ENCODE measurements around the gene DDX17.
A peak's percentile ranks its signal among the peaks of the same experiment; 100 is the strongest.
"Not testable (repeated sequence)": the region's sequence is repeated elsewhere in the genome, so short reads cannot be mapped to it uniquely, and the experiment has no call there.

Gene DDX17

DNA sequence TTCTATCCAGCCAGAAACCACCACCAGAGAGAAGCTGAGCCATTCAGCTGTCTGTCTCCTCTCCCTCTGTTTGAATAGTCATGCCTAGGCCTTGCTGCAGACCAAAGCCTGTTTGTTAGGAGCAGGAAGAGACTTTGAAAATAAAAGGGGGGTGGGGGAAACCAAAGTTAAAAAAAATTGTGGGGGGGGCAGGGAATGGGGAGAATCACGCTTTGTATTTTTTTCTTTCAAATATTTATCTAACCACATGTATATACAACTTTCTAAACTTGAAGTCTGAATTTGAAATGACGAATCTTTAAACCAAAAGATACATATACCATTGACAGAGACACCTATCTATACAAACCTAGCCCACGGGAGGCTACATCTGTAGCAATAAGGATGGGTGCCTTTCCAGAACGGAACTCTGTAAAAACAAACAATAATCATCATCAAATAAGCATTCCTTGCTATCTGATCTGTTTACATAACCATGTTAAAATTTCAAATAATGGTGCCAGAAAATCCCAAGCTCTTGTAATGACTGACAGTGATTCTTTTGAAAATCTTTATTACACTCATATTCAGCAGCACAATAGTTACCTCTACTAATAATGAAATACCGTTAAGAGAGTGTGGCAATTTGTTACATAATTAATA is 14.3 kb downstream of the DDX17 start:
- no peak for DNase-seq

DNA sequence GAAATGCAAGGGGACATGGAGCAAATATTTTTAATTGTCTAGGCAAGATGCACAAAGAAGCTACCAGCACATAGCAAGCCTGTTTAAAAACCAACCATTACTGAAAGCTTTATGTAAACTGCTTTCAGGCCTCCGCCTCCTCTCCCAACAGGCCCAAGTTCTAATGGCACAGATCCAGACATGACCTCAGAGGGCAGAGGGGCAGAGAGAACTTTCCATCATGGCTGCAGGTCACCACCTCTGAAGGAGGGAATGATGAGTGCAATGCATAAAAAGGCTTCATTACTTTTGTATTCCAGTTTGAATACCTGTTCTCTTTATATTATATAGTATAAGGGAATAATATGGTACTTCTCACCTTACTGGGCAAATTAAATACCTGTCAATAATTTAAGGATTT is 15.2 kb downstream of the DDX17 start:
- no peak for DNase-seq

DNA sequence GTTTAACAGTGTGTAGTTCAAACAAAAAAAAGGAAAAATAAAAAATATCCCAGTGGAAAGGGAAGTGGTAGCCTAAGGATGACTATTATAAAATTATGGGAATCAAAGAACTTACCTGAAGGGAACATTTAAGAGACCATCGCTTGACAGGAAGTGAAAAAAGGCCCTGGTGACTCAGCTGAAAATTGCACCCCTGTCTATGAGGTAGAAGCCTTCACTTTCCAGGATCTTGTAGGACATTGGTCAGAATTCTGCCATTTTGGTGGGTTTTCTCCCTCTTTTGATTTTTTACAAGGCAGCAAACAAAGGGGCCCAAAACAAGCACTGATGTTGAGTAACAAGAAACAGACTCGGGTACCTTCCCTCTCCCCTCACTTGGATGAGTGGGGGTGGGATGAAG is 15.6 kb downstream of the DDX17 start:
- no peak for DNase-seq

DNA sequence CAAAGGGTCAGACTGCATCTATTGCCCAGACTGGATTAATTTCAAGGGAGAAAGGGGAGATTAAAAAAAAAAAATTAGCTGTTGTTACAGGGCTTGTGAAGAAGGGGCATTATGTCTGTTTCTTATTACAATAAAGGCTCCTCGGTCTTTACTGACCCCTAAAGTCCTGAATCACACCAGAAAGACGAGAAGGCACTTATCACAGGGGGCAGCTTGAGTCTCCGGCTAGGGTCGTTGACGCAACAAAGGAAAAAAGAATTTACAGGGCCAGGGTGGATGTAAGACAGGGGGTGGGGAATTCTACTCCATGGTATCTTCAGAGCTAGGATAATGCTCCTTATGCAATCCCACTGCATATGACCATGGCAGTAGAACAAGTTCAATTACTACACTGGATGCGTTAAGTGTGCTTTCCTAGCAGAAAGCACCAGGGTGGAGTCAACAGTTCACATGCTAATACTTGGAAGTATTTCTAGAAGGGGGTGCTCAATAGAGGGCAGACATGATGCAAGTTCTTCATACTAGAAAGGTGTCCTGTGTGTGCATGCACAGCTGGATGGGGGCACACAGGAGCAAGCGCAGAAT is 16.5 kb downstream of the DDX17 start:
- no peak for DNase-seq

DNA sequence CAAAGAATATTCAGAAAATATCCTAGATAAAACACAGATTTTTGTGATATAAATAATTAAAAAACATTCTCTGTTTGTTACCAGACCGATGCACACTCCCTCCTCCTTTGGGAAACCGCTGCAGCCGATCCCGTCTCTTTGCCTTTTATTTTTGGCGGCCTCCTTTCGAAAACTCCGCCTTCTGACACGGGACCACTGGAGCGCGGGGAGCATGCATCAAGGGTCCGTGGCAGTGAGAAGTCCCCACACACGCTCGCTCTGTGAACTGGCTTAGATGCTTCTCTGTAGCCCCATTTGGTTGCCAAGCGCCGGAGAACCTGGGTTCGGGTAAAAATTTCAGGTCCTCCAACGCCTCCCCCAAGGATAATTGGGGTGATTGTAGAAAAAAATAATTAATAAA is 17.0 kb downstream of the DDX17 start:
- no peak for DNase-seq

DNA sequence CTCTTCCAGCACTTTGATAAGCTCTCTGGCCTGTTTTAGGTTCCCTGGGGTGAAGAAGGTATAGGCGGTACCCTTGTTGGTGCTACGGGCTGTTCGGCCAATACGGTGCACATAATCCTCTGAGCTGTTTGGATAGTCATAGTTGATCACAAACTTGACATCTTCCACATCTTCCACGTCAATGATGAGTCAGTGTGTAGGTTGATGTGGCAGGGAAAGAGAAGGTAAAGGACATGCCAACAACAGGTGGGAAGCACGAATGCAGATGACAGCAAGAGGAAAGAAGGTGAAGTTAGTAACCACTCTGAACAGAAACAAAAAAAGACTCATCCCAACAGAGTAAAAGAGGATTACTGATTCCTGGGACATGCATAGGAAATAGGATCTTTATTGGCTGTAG is 18.2 kb downstream of the DDX17 start:
- no peak for DNase-seq

DNA sequence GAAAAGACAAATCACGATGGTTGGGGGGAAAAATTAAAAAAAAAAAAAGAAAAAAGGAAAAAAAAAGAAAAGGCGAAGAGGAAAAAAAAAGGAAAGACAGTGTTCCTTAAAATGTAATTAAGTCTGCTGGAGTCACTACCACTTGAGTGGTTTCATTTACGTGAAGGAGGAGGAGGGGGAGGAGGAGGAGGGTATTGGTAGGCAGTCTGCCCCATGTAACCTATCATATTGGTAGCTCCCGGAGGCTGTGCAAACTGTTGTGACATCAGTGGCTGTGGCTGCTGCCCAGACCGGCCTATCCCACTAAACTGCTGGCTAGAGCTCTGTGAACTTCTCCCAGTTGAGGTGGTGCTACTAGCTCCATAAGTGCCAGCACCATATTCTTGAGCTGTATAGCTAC is 20.3 kb downstream of the DDX17 start:
- no peak for DNase-seq

DNA sequence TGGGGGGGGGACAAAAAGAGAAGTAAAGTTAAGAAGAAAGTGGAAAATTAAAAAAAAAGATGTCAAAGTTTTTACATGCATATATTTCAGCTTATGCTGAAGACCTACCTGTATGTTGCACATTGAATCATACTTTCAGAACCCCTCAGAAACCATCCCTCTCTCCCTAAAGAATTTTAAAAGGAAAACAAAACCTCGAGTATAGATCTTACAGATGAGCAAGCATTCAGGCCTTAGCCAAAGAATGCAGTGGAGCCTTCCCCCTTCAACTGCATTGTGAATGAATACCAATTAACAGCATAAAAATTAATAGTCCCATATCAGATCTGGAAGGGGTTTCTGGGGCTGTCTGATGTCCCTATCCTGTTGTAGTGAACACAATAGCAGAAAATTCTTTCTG is 21.9 kb downstream of the DDX17 start:
- no peak for DNase-seq

DNA sequence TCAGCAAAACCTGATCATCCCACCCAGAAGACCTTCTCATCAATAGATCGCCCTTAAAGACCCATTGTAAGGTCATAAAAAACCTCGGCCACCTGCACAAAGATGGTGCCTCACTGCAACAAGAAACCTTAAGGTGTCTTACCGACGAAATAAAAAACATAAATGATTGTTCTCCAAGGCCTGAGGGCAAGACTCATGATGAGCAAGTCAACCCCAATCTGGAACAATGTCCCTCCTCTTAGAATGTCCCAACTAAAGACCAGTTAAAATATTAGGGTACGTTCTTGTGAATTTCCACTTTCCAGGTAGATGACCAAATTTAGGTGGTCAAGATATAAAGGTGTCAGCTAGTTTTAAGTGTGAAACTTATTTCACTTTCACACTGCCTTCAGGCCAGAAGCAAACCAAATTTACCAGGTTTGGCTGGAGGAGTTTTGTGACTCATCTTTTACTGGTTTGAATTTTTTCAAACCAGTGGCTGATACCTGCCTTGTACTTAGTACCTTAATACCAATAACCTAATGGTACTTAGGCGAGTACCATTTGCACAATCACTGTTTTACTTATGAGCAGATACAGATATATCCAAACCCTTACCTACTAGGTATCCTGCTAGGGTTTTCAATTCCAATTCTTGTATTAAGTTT is 23.3 kb downstream of the DDX17 start:
- no peak for DNase-seq

DNA sequence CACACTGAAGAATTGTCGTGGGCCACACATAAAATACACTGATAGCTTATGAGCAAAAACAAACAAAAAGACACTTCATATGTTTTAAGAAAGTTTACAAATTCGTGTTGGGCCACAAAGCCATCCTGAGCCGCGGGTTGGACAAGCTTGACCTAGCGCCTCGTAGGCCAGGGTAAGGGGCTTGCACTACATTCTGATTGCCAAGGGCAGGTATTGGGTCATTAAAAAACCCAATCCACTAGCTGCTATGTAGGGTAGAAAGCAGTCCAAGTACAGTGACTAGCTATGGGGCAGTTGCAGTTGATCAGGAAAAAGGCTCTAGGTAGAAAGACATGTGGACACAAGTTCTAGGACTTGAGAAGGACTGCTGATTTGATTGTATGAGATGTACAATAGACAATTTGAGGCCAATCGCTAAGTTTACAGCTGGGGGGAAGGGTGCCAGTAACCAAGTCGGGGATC is 24.2 kb downstream of the DDX17 start:
- DNase-seq: no peak

DNA sequence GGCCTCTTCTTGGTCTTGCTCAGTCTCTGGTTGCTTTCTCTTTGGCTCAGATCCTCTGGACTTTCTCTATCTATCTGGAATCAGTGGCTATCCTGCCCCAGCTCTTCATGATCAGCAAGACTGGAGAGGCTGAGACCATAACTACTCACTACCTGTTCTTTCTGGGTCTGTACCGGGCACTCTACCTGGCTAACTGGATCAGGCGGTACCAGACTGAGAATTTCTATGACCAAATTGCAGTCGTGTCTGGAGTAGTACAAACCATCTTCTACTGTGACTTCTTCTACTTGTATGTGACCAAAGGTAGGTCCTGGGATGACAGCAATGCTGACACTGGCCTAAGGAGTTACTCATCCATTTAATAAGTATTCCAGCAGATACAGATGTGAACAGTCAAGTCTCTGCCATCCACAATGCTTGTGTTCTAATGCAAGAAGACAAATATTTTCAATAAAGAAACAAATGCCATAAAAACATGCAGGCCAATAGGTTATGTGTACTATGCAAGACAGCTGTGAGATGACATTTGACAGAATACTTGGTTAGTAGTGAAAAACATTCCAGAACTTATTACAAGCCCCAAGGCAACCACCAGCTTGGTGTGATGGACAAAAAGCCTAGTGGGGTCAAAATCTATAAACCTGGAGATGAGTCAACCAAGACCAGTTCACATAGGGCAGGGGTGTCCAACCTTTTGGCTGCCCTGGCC is 24.8 kb downstream of the DDX17 start:
- DNase-seq: no peak

DNA sequence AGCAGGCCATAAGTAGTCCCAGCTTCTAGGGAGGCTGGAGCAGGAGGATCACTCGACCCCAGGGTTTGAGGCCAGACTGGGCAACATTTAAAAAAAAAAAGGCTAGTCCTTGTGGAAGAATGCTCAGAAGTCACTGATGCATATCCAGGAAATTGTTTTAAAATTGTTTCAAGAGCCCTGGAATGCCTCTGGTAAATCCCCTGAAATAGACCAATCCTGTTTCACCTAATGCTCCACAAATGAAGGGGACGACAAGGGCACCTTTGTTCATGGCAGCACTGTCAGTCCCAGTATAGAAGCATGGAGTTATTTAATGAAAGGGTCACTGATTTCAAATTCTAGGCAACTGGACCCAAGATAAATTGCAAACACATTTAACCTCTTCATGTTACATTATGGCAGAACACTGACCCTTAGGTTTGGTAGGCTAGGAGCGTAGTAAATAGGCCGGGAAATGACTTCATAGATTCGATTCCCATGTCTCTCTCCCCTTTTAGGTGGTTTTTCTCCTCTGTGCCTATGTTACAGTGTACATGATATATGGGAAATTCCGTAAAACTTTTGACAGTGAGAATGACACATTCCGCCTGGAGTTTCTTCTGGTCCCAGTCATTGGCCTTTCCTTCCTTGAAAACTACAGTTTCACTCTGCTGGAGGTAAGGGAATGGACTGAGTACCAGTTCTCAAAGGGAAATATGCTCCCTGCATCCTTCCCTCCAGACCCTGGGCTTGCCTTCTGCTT is 26.8 kb downstream of the DDX17 start:
- DNase-seq: no peak

DNA sequence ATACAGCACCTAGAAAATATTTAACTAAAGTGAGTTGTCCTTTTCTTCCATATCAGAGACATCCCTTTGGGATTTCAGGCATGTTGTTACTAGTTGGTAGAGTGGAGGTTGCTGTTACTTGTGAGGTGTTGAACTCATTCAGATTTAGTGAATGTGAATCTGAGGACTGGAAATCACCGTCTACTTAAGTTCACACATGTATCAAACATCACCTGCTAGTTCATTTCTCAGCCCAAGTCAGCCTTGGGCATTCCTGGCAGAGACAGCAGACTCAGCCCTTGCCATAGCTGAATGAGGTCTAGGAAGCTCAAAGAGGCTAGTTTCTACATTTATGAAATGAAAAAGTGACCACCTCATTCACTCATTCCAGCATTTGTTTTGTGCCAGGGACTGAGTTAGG is 28.5 kb downstream of the DDX17 start:
- no peak for DNase-seq

DNA sequence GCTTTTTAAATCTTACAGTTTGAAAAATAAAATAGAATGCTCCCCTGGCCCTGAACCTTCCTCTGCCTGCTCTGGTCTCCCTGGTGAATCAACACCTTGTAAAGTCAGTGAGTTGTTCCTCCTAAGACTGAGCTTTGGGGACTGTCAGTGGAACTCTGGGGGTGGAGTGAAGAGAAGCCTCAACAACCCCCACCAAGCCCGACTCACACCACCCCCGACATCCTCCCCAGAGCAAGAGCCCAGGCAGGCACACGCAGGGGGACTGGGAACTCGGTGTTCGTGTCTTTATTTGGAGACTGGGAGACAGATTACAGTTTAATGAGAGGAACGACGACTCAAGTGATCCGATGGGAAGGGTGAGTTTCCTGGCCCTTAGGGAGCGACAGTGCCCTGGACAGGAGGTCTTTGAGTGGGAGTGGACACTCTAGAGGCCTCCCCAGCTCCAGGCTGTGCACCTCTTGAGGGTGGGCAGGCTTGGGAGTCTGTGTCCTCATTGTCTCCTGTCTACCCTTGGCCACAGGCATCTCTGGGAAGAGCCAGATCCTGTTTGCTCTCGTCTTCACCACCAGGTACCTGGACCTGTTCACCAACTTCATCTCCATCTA is 32.0 kb downstream of the DDX17 start:
- DNase-seq: no peak

DNA sequence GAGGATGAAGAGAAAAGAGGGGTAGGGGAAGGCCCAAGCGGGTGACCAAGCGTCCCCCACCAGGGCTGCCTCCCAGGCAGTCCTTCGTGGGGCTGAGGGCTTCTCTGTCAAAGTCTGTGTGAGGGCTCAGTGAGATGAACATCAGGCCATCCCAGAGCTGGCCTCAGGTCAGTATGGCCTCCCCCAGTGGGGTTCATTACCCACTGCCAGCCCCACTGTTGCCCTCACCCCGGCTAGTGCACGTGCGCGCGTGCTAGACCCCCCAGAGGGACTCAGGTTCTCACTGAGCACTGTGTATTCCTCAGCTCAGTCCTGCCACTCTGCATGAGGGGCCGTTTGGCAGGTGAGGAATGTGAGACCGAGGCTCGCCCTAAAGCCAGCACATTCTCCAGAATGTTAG is 34.9 kb downstream of the DDX17 start:
- DNase-seq: no peak

DNA sequence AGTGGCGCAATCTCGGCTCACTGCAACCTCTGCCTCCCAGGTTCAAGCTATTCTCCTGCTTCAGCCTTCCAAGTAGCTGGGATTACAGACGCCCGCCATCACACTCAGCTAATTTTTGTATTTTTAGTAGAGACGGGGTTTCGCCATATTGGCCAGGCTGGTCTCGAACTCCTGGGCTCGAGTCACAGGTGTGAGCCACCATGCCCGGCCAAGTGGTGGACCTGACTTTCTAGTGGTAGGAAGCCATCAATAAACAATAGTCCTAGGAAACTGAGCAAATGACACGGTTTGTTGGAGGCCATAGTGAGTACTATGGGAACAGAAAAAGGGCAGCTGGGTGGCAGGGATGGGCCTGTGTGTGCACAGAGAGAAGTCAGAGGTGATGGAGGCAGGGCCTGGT is 35.9 kb downstream of the DDX17 start:
- not testable (repeated sequence) for DNase-seq

DNA sequence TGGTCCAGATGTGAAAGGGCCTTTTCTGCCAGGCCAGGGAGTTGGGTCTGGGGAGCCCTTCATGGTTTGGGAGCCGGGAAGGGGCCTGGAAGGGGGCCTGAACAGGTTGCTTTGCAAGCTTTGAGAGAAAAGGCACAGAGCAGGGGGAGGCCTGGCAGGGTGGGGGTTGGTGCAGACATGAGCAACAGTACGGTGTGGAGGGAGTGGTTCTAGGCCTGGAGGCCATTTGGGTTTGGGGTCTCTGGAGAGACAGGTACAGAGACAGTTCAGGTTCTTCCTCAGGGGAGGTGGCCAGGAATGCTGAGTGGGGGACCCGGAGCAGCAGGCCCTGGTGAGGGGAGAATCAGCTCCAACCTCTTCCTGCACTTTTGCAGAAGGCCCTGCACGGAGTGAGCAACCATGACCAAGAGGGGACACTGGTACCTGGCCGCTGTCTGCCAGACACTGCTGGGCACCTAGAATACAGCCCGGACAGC is 36.8 kb downstream of the DDX17 start:
- no peak for DNase-seq

DNA sequence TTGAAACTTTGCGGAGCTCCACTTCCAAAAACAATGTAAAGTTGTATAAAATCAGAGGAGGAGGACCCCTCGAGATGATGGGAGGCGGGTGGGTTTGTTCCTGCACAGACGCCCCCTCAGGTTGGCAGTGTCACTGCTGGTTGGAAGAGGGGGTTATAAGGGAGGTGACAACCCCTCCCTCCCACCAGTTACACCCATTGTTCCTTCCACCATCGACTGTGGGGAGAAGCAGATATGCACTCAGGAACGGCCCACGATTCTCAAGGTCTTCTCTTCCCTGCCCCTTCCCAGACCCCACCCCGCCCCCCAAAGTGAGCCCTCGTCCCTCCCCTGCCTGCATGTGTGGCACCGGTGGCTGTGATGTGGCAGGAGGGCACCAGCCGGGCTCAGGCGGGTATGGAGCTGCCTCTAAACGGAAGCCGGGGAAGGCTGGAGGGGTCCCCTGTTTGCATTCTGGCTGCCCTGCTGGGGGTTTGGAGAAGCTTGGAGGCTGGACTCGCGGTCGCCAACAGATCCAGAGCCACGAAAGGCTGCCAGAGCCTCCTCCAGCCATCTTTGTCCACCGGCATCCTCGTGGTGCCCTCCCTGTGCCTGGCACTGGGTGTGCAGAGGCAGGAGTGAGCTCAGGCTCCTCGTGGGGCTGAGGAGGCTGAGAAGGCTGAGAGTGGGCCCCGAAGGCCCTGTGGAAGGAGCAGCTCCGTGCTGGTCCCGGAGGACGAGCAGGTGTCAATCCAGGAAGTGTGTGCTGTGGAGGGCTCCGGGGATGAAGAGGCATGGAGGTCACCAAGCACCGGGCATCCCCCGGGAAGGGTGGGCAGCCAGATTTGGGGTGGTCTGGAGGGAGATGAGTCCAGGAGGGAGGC is 37.4 kb downstream of the DDX17 start:
- no peak for DNase-seq

DNA sequence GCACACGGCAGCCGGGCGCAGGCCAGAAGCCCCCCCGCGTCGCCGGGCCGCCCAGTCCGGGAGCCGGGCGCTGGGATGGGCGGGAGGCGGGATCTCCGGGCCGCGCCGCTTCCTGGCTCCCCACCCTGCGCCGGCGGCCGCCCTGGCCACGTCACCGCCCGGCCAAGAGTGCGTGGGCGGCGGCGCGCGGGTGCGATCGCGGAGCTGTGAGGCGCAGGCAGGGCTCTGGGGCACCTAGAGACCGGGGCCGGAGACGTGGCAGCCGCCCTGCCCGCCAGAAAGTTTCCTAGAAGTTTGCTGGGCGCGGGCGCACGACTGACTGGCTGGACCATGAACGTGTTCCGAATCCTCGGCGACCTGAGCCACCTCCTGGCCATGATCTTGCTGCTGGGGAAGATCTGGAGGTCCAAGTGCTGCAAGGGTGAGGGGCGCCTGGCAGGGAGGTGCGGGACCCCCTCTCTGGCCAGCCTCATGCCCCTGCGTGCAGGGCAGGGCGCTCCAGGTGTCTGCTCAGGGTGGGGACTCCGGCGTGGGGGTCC is 38.1 kb downstream of the DDX17 start, which contains the start of gene KDELR3:
TSS of gene KDELR3 (plus strand) at position 193 of the 539 bp plus-strand sequence. CDS start at position 331, 138 bp downstream.
- DNase-seq: peak; percentile 24

DNA sequence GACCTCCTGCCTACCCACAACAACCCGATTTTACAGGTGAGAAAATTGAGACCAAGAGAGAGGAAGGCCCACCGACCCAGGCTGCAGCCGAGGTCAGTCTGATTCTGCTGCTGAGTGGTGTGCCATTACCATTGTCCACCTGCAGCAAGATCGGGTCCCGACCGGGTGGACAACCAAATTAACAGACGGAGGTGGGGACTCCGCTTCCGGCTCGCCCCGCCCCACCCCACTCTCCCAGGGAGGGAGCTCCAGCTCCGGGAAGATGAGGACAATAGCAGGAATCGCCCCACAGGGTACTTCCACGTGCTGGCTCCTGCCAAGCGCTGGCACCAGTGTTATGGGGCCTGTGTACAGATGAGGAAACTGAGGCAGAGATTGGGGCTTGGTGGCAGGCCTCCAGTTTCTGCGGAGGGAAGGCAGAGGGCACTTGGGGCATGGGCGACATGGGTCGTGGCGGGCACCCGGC is 38.6 kb downstream of the DDX17 start:
- no peak for DNase-seq
